C4-2B (cell line): ENCODE measurements around the gene ANKZF1.

Experiments used
- ZFX ChIP-seq: fragments of 450-650 bp; IDR thresholded peaks from 2 replicates; pipeline ENCODE4 v1.6.1; 2017
- TF ChIP-seq, protein P1 (sequence below): fragments of 450-650 bp; conservative IDR thresholded peaks from 2 replicates; pipeline ENCODE4 v1.5.1; 2017; ENCODE audit warnings: mild to moderate bottlenecking

DNA sequence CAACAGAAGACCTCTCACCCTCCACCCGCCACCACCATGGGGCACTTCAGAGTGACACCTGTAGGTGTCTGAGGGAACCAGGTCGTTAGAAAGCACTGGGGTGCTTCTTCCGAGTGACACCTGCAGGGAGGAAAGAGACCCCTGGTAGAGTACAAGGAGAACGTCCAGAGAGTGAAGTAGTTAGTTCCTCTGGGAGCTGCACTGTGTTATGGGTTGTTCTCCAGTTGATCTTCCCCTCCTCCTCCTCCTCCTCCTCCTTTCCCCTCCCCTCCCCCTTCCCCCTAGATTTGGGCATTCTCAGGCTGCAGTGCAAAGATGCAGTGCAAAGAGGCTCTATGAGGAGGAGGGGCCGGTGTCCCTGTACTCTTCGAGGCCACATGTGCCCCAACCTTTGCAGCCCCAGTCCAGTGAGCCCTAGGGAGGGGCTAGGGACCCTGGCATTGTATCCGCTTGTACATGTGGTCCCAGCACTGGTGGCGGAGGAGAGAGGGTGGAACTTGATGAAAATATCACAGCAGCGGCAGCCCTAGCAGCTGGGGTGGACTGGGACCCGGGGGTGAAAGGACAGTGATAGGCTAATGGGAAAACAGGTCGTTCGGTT is 50.4 kb downstream of the ANKZF1 start:
- TF ChIP-seq, protein P1, sequence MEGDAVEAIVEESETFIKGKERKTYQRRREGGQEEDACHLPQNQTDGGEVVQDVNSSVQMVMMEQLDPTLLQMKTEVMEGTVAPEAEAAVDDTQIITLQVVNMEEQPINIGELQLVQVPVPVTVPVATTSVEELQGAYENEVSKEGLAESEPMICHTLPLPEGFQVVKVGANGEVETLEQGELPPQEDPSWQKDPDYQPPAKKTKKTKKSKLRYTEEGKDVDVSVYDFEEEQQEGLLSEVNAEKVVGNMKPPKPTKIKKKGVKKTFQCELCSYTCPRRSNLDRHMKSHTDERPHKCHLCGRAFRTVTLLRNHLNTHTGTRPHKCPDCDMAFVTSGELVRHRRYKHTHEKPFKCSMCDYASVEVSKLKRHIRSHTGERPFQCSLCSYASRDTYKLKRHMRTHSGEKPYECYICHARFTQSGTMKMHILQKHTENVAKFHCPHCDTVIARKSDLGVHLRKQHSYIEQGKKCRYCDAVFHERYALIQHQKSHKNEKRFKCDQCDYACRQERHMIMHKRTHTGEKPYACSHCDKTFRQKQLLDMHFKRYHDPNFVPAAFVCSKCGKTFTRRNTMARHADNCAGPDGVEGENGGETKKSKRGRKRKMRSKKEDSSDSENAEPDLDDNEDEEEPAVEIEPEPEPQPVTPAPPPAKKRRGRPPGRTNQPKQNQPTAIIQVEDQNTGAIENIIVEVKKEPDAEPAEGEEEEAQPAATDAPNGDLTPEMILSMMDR, result no peak
- no peak for TF ChIP-seq ZFX
